Fibroblast of mammary gland (primary cell): ENCODE data around the gene CASKIN1.

Source experiments
- DNase-seq: peaks from one replicate; pipeline ENCODE4 v3.0.0-alpha.2; 2010; ENCODE audit warnings: low read depth
- H3K4me3 ChIP-seq: 2 replicates; pipeline ENCODE4 v1.5.1; 2011; ENCODE audit warnings: low read depth, mild to moderate bottlenecking, low read length, moderate library complexity; ENCODE audit not compliant: control insufficient read depth
- CTCF ChIP-seq: conservative IDR thresholded peaks from 2 replicates; pipeline ENCODE4 v1.5.1; 2011; ENCODE audit warnings: low read depth, low read length, inconsistent platforms; ENCODE audit not compliant: control insufficient read depth, insufficient read depth

The CASKIN1 gene

GRCh38 chr16:2190659-2191445, 5.6 kb downstream of the CASKIN1 start:
- no peak overlapping the region for H3K4me3 ChIP-seq
- DNase-seq, result no peak
- no peak for TF ChIP-seq CTCF

- DNase-seq, result no peak
- no peak overlapping the region for H3K4me3 ChIP-seq
- no peak for TF ChIP-seq CTCF
These were observed 6.3 kb downstream of the CASKIN1 start for GRCh38 chr16:2190002-2190658.

GRCh38 chr16:2189252-2189893, 7.0 kb downstream of the CASKIN1 start:
- DNase-seq, result no peak
- TF ChIP-seq CTCF, result no peak
- no peak overlapping the region for H3K4me3 ChIP-seq

GRCh38 chr16:2188395-2188794, 8.0 kb downstream of the CASKIN1 start:
- no peak for TF ChIP-seq CTCF
- DNase-seq, result no peak
- no peak overlapping the region for H3K4me3 ChIP-seq

- DNase-seq, result no peak
- no peak overlapping the region for H3K4me3 ChIP-seq
- no peak for TF ChIP-seq CTCF
These were observed 9.2 kb downstream of the CASKIN1 start for GRCh38 chr16:2187212-2187611.

GRCh38 chr16:2186505-2186904, 9.9 kb downstream of the CASKIN1 start:
- no peak for TF ChIP-seq CTCF
- H3K4me3 ChIP-seq, result no peak overlapping the region
- DNase-seq, result no peak
